Panc1 (cell line): Measurements from ENCODE around the gene CEP83.
"Not testable (repeated sequence)": the region's sequence is repeated elsewhere in the genome, so short reads cannot be mapped to it uniquely, and the experiment has no call there.

Experiments used
- CTCF ChIP-seq: fragments of 450-650 bp; IDR thresholded peaks from 2 replicates; pipeline ENCODE4 v1.5.1; 2017; ENCODE audit warnings: mild to moderate bottlenecking
- POLR2AphosphoS5 ChIP-seq: IDR thresholded peaks from 2 replicates; pipeline ENCODE4 v1.6.1; 2012; ENCODE audit warnings: mild to moderate bottlenecking, low read depth, low read length, moderate library complexity
- REST ChIP-seq, 2 experiments: IDR thresholded peaks; 2 replicates each; pipeline ENCODE4 v1.6.1; 2011 to 2012; ENCODE audit warnings: low read depth in 2 of 2, control low read depth in 1 of 2, low read length in 1 of 2, mild to moderate bottlenecking in 1 of 2, moderate library complexity in 1 of 2; ENCODE audit not compliant: insufficient read depth in 1 of 2

- not testable (repeated sequence) for TF ChIP-seq POLR2AphosphoS5; CTCF; REST (IDR thresholded peaks at IDR 0.05; ENCODE audit: insufficient read depth in 1 of 2, low read depth in 2 of 2, low read length in 1 of 2)
Measured at GRCh38 chr12:94389482-94390129, 70.1 kb downstream of the CEP83 start.
